Measurements from ENCODE around the gene CEMIP.
"Not testable (repeated sequence)": the region's sequence is repeated elsewhere in the genome, so short reads cannot be mapped to it uniquely, and the experiment has no call there.

Gene CEMIP

DNA sequence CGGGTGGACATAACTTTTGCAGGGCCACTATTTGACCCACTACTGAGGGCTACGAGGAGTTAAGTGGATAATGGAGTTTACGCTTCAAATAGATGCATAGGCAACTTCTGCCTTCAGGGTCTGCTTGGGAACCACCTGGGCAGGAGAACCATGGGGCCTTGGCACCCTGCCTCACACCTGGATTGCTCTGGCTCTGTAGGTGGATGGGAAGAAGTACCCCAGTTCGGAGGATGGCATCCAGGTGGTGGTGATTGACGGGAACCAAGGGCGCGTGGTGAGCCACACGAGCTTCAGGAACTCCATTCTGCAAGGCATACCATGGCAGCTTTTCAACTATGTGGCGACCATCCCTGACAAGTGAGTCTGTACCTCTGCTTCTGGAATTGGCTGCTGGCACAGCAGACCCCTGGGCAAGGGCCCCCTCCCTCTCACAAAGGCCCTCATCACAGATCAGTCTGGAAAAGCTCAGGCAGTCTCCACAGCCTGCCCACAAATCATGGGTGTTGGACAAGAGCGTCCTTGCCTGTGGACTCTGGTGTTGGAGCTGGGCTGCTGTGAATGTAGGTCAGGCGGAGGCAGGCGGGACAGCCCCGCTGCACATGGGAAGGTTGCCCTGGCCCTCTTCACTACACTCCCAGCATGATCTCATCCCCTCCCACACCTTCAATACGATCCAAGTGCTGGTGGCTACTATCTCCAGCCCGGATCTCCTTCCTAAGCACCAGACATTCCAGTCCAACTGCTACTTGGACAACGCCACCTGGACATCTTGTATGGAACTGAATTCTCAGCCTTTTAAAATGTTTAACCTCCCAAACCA, 163.8 kb downstream of the CEMIP start:
- no peak overlapping the region for H3K4me3 ChIP-seq (ENCODE audit: low read length)
- TF ChIP-seq ZNF274 (IDR thresholded peaks at IDR 0.05; ENCODE audit: low read depth, low read length) = no peak

DNA sequence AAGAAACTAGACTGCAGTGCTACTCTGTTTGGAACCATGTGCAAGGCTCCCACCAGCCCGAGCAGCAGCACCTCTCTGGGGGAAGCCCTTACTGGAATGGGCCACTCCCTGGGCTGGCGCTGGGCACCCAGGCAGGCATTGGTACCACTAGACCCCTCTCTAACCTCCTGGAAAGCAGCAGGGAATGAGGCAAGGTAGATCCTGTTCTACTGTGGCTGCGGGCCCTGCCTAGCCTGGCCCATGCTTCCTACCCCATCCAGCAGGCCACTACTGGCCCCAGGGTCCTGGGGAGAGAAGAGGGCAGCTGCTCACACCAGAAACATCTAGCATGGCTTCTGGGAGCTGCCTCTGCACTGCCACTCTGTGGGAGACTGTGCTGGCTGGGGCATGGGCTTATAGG, 165.6 kb downstream of the CEMIP start:
- TF ChIP-seq ZNF274 (IDR thresholded peaks at IDR 0.05; ENCODE audit: low read depth, low read length) = no peak
- no peak overlapping the region for H3K4me3 ChIP-seq (ENCODE audit: low read length)

DNA sequence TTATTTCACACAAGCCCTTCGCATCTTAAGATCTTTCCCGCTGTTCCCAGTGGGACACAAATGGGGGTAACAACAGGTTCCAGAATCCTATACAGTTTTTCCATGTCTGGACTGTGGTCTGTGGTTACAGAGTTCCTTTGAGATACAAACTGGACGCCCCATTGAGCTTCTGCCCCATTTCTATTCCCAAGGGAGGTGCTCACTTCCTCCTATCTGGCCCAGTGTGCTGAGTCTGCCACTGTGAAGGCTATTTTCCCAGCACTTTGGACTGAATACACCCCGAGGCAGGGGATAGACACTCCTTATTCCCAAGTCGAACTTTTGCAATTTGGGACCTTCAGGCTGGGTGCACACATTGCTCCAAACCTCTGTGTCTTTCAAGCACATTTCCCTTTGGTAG, 166.4 kb downstream of the CEMIP start:
- no peak overlapping the region for H3K4me3 ChIP-seq (ENCODE audit: low read length)
- TF ChIP-seq ZNF274 (IDR thresholded peaks at IDR 0.05; ENCODE audit: low read depth, low read length) = no peak

DNA sequence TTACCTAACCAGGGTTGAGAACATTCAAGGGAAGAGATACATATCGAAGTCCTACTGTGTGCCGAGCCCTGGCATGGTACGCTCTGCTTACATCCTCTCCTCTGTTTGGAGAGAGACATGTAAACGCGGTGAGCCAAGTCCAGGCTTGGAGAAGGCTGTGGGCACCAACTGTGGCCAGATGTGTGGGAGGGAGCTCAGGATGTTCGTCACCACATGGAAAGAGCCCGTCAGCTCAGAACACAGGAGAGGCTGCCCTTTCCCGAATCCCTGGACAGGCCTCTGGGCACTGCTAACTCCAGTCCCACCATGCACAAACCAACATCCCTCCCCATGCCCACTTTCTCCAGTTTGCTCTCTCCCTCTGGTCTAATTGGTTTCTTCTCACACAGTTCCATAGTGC, 167.4 kb downstream of the CEMIP start:
- TF ChIP-seq ZNF274 (IDR thresholded peaks at IDR 0.05; ENCODE audit: low read depth, low read length) = no peak
- H3K4me3 ChIP-seq (ENCODE audit: low read length) = no peak overlapping the region

DNA sequence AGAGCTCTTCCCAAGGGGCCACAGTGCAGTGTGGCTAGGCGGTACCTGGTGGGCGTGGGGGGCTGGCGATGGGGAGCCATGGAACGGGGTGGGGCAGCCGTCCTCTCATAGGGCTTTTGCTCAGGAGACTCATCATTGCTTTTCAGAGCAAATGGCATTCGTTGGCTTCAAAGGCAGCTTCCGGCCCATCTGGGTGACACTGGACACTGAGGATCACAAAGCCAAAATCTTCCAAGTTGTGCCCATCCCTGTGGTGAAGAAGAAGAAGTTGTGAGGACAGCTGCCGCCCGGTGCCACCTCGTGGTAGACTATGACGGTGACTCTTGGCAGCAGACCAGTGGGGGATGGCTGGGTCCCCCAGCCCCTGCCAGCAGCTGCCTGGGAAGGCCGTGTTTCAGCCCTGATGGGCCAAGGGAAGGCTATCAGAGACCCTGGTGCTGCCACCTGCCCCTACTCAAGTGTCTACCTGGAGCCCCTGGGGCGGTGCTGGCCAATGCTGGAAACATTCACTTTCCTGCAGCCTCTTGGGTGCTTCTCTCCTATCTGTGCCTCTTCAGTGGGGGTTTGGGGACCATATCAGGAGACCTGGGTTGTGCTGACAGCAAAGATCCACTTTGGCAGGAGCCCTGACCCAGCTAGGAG, 169.6 kb downstream of the CEMIP start:
- TF ChIP-seq ZNF274 (IDR thresholded peaks at IDR 0.05; ENCODE audit: low read depth, low read length) = no peak
- H3K4me3 ChIP-seq (ENCODE audit: low read length) = no peak overlapping the region

DNA sequence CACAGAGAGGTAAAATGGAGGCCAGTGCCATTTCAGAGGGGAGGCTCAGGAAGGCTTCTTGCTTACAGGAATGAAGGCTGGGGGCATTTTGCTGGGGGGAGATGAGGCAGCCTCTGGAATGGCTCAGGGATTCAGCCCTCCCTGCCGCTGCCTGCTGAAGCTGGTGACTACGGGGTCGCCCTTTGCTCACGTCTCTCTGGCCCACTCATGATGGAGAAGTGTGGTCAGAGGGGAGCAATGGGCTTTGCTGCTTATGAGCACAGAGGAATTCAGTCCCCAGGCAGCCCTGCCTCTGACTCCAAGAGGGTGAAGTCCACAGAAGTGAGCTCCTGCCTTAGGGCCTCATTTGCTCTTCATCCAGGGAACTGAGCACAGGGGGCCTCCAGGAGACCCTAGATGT, 170.6 kb downstream of the CEMIP start:
- H3K4me3 ChIP-seq (ENCODE audit: low read length) = no peak overlapping the region
- no peak for TF ChIP-seq ZNF274 (IDR thresholded peaks at IDR 0.05; ENCODE audit: low read depth, low read length)

DNA sequence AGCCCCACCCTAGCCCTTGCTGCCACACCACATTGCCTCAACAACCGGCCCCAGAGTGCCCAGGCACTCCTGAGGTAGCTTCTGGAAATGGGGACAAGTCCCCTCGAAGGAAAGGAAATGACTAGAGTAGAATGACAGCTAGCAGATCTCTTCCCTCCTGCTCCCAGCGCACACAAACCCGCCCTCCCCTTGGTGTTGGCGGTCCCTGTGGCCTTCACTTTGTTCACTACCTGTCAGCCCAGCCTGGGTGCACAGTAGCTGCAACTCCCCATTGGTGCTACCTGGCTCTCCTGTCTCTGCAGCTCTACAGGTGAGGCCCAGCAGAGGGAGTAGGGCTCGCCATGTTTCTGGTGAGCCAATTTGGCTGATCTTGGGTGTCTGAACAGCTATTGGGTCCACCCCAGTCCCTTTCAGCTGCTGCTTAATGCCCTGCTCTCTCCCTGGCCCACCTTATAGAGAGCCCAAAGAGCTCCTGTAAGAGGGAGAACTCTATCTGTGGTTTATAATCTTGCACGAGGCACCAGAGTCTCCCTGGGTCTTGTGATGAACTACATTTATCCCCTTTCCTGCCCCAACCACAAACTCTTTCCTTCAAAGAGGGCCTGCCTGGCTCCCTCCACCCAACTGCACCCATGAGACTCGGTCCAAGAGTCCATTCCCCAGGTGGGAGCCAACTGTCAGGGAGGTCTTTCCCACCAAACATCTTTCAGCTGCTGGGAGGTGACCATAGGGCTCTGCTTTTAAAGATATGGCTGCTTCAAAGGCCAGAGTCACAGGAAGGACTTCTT, 171.3 kb downstream of the CEMIP start:
- no peak overlapping the region for H3K4me3 ChIP-seq (ENCODE audit: low read length)
- no peak for TF ChIP-seq ZNF274 (IDR thresholded peaks at IDR 0.05; ENCODE audit: low read depth, low read length)

DNA sequence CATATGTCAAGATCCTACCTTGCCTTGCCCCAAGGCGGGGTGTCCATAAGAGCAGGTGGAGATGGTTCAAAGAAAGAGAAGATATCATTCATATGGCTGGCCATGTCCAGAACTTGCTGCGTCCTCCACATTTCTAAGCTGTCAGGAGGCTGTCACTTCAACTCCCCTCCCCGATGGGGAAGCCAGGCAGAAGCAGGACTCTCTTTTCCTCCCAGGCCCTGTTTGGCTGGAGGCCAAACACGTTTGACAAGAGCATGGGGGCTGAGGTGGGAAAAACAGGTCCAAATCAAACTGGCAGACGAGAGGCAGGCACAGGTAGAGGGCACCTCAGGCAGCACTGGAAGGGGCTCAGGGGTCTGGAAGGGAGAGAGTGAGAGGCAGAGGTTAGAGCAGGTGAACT, 172.8 kb downstream of the CEMIP start:
- TF ChIP-seq ZNF274 (IDR thresholded peaks at IDR 0.05; ENCODE audit: low read depth, low read length) = no peak
- no peak overlapping the region for H3K4me3 ChIP-seq (ENCODE audit: low read length)

DNA sequence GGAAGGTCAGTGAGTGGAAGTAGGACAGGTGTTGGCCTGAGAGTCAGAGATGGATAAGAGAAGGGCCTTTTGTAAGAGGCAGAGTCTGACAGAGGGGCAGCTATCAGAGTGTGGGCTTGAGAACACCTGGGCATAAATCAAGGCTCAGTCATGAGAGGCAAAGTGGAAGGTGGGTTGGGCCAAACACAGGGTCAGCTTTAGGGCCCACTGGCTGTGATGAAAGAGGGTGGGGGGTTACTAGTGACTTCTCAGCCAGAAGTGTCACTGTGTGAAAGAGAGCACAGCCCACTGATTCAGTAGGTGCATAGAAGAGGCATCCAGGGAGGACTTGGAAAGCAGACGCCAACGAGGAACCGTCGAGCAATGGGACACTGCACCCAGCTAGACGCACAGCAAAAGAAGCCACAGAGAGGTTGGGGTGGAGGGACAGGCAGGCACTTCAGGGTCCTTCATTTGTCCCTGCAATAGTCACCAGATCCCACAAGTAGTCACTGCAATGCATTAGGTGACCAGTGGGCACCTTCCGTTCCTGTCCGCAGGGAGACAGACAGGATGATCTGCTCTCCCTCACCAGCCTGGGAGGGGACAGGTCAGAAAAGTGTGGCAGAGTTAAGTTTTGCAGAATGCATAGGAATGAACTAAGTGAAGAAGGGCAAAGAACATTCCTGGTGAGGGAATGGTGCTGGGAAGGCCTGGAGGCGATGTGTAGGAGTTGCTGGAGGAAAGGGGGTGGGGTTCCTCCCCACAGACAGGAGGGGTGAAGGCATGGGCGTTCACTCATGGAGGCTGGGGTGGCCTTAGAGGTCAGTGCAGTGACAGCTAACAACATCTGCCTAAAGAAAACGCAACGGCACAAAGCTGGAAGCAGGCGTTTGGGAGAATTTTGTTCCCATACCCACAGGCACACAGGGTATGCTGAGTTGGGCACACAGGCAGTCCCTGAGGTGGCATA, 174.1 kb downstream of the CEMIP start:
- TF ChIP-seq ZNF274 (IDR thresholded peaks at IDR 0.05; ENCODE audit: low read depth, low read length) = no peak

DNA sequence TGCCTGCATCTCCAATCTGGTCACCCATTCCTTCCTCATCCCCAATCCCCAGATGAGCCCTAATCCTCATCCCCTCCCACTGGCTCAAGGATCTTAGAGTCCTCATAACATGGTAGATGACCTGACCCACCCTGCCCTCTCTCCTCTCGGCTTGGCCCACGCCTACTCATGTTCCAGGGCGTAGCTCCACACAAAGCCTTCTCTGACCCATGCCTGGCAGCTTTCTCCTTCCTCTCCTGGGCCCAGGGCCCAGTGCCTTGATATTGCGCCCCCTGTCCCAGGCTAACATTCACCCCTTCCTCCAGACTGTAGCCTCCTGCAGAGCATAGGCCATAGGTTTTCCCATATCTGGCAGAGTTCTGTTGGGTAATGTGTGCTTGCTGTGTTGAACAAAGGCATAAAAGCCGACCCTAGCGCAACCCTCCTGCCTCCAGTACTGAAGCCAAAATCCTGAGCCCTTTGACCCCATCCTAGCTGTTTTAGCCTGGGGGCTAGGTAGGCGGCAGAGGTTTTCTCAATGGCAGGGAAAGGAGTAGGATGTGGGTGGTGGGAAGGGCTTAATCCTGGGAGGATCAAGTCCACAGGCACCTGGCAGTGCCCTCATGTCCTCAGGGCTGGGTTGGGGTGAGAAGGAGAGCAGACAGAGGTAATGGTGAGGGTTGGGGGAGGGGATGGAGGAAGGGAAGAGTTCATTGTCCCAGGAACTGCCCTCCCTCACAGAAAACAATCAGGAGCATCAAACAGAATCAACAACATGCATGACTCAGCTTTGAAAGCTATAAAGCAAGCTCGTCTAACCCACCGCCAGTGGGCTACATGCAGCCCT, 175.0 kb downstream of the CEMIP start:
- no peak overlapping the region for H3K4me3 ChIP-seq (ENCODE audit: low read length)
- TF ChIP-seq ZNF274 (IDR thresholded peaks at IDR 0.05; ENCODE audit: low read depth, low read length) = no peak

More for the DNA sequence above, 174.1 kb downstream of the CEMIP start:
- H3K4me3 ChIP-seq (ENCODE audit: low read length) = no peak overlapping the region

DNA sequence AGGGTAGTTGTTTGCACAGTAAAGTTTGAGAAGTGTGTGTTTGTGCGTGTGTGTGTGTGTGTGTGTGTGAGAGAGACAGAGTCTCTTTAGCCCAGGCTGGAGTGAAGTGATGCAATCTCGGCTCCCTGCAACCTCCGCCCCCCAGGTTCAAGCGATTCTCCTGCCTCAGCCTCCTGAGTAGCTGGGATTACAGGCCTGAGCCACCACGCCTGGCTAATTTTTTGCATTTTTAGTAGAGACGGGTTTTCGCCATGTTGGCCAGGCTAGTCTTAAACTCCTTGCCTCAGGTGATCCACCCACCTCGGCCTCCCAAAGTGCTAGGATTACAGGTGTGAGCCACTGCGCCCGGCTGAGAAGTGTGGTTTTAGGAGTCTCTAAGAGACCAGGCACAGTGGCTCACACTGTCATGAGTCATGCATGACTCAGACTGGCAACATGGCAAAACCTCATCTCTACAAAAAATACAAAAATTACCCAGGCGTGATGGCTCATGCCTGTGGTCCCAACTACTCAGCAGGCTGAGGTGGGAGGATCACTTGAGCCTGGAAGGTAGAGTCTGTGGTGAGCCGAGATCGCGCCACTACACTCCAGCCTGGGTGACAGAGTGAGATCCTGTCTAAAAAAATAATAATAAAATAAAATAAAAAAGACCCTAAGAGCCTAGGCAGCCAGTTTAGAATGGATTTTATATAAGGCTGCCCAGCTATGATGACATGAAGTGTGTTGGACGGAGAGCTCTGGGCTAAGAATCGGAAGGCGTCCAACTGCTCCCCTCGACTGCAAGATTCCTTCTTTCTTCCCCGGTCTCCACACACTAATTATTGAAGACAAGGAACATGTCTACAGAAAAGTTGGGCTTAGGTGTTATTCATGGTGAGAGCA, 176.6 kb downstream of the CEMIP start:
- H3K4me3 ChIP-seq (ENCODE audit: low read length) = not testable (repeated sequence)

DNA sequence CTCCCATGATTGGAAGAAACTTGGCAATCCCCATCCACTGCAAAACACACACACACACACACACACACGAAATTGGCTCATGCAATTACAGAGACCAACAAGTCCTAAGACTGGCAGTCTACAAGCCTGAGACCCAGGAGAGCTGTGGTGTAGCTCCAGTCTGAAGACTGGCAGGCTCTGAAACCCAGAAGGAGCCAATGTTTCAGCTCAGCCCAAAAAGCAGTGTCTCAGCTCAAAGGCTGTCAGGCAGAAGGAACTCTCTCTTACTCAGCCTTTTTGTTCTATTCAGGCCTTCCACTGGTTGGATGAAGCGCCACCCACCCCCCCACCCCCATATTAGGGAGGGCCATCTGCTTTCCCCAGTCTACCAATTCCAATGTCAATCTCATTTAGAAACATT, 178.4 kb downstream of the CEMIP start:
- TF ChIP-seq ZNF274 (IDR thresholded peaks at IDR 0.05; ENCODE audit: low read depth, low read length) = no peak
- H3K4me3 ChIP-seq (ENCODE audit: low read length) = no peak overlapping the region

Data from GM08714 (cell line).